ENCODE data around the gene RPUSD1.

RPUSD1 gene

DNA sequence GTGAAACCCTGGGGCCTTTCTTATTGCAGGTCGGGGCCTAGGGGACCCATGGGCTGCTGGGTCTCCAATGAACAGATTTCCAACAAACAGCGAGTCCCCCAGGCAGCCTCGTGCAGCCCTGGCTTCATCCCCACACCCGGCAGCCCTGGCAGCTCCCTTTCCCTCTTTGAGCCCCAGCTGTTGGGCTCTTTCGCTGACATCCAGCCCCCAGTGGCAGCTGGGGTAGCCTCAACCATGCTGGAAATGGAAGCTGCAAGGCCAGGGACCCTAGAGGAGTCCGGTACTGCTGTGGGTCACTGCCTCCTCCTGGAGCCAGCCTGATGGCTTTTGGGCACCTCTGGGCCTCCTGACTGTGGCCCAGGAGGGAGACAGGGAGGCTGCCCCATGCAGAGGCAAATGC lies 5.9 kb downstream of the RPUSD1 start:
- TF ChIP-seq, protein P1, sequence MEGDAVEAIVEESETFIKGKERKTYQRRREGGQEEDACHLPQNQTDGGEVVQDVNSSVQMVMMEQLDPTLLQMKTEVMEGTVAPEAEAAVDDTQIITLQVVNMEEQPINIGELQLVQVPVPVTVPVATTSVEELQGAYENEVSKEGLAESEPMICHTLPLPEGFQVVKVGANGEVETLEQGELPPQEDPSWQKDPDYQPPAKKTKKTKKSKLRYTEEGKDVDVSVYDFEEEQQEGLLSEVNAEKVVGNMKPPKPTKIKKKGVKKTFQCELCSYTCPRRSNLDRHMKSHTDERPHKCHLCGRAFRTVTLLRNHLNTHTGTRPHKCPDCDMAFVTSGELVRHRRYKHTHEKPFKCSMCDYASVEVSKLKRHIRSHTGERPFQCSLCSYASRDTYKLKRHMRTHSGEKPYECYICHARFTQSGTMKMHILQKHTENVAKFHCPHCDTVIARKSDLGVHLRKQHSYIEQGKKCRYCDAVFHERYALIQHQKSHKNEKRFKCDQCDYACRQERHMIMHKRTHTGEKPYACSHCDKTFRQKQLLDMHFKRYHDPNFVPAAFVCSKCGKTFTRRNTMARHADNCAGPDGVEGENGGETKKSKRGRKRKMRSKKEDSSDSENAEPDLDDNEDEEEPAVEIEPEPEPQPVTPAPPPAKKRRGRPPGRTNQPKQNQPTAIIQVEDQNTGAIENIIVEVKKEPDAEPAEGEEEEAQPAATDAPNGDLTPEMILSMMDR (conservative IDR thresholded peaks at IDR 0.05; ENCODE audit: low read depth, low read length), result no peak
- H3K79me2 ChIP-seq (ENCODE audit: insufficient read depth, low read depth), result peaks cover 3% of the 10 kb centered on the region; the same call in 1 of the 2 replicates
- no peak overlapping the region for H2AFZ ChIP-seq (ENCODE audit: low read depth)
- H3K9ac ChIP-seq, result no peak overlapping the region
- no peak overlapping the region for H3K4me3 ChIP-seq (IDR thresholded peaks at IDR 0.05; ENCODE audit: insufficient read depth, low read depth, low read length)
- H3K4me2 ChIP-seq, result no peak overlapping the region
- peaks cover 3% of the 10 kb centered on the region for H3K4me1 ChIP-seq (ENCODE audit: low read depth, poor library complexity, severe bottlenecking)
- H3K27me3 ChIP-seq (ENCODE audit: insufficient read depth, low read depth), result peaks cover 69% of the 10 kb centered on the region
- H3K27ac ChIP-seq, result no peak overlapping the region
- H4K20me1 ChIP-seq (ENCODE audit: insufficient read depth), result no peaks in the 10 kb centered on the region
- H3K36me3 ChIP-seq (ENCODE audit: insufficient read depth), result no peaks in the 10 kb centered on the region

DNA sequence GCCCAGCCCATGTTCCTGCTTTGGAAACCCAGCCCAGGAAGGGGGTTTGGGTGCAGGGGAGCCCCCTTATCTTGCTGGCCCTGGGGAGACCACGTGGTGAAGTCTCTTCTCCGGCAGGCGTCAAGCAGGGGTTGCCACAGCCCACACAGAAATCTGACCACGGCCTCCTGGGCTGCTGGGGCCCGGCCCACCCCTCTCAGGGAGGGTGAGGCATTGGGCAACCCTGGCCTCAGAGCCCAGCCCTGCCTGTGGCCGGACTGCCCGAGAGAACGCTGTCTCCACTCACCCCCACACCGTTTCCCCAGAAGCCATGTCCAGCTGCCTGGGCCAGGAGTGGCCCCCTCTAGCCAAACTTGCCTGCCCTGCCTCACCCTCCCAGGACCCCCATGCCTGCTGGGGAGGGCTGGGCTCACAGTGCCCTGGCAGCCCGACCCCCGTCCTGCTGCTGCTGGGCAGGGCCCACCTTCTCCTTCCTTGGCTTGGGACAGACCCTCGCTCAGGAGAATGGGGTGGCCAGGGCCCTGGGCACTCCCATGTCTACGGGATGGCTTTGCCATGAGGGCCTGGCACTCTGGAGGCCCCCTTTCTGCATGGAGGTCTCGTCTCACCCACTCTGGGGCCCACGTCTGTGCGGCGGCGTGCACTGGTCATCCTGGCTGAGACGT lies 6.7 kb downstream of the RPUSD1 start:
- Histone ChIP-seq H3K4me3 (IDR thresholded peaks at IDR 0.05; ENCODE audit: insufficient read depth, low read depth, low read length) (no peak overlapping the region), H3K9ac (no peak overlapping the region), H3K36me3 (ENCODE audit: insufficient read depth) (no peaks in the 10 kb centered on the region), H3K27me3 (ENCODE audit: insufficient read depth, low read depth) (peaks cover 77% of the 10 kb centered on the region), H2AFZ (ENCODE audit: low read depth) (no peak overlapping the region), H3K27ac (no peak overlapping the region), H3K4me1 (ENCODE audit: low read depth, poor library complexity, severe bottlenecking) (no peaks in the 10 kb centered on the region), H4K20me1 (ENCODE audit: insufficient read depth) (no peaks in the 10 kb centered on the region), H3K79me2 (ENCODE audit: insufficient read depth, low read depth) (no peaks in the 10 kb centered on the region), H3K4me2 (no peak overlapping the region)
- TF ChIP-seq, protein P1 (conservative IDR thresholded peaks at IDR 0.05; ENCODE audit: low read depth, low read length), result no peak

DNA sequence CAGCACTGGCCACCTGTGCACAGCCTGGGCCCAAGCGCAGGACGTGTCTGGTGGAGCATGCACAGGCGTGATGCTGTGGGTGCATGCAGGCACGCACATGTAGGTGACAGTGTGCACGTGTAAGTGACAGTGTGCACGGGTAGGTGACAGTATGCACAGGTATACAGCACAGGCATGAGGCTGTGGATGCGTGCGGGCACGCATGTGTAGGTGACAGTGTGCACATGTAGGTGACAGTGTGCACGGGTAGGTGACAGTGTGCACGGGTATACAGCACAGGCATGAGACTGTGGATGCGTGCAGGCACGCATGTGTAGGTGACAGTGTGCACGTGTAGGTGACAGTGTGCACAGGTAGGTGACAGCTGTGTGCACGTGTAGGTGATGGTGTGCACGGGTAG lies 7.9 kb downstream of the RPUSD1 start:
- no peak overlapping the region for H3K4me3 ChIP-seq (IDR thresholded peaks at IDR 0.05; ENCODE audit: insufficient read depth, low read depth, low read length)
- H3K4me1 ChIP-seq (ENCODE audit: low read depth, poor library complexity, severe bottlenecking), result no peaks in the 10 kb centered on the region
- no peak overlapping the region for H3K4me2 ChIP-seq
- TF ChIP-seq, protein P1 (conservative IDR thresholded peaks at IDR 0.05; ENCODE audit: low read depth, low read length), result no peak
- no peaks in the 10 kb centered on the region for H3K36me3 ChIP-seq (ENCODE audit: insufficient read depth)
- no peak overlapping the region for H2AFZ ChIP-seq (ENCODE audit: low read depth)
- H3K27ac ChIP-seq, result no peak overlapping the region
- peaks cover 88% of the 10 kb centered on the region for H3K27me3 ChIP-seq (ENCODE audit: insufficient read depth, low read depth)
- H3K9ac ChIP-seq, result no peak overlapping the region
- no peaks in the 10 kb centered on the region for H4K20me1 ChIP-seq (ENCODE audit: insufficient read depth)
- H3K79me2 ChIP-seq (ENCODE audit: insufficient read depth, low read depth), result no peaks in the 10 kb centered on the region

DNA sequence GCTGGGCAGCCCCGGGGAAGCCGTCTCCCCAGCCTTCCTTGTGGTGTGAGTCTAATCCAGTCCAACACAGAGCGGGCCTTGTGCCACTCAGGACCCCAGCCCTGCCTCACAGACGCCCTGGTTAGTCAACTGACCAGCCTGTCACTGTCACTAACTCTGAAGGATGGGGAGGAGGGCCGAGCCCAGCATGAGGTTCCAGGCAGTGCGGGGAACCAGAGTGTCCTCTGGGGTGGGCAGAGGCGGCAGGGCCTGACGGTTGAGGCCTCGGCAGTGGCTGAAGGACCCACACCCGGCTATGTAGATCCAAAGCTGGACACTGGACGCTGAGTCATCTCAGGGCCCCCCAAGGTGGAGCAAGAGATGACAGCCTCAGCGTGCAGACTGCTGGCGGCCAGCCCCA lies 8.6 kb downstream of the RPUSD1 start:
- Histone ChIP-seq H3K4me1 (ENCODE audit: low read depth, poor library complexity, severe bottlenecking) (no peaks in the 10 kb centered on the region), H3K79me2 (ENCODE audit: insufficient read depth, low read depth) (no peaks in the 10 kb centered on the region), H3K27ac (no peak overlapping the region), H2AFZ (ENCODE audit: low read depth) (no peak overlapping the region), H3K9ac (no peak overlapping the region), H3K4me2 (no peak overlapping the region), H3K27me3 (ENCODE audit: insufficient read depth, low read depth) (peaks cover 95% of the 10 kb centered on the region), H3K4me3 (IDR thresholded peaks at IDR 0.05; ENCODE audit: insufficient read depth, low read depth, low read length) (no peak overlapping the region), H3K36me3 (ENCODE audit: insufficient read depth) (no peaks in the 10 kb centered on the region), H4K20me1 (ENCODE audit: insufficient read depth) (no peaks in the 10 kb centered on the region)
- TF ChIP-seq, protein P1 (conservative IDR thresholded peaks at IDR 0.05; ENCODE audit: low read depth, low read length), result no peak
